Gastrocnemius medialis (tissue), 4 donors: ENCODE data around the gene LPIN1.
A peak's percentile ranks its signal among the peaks of the same experiment; 100 is the strongest.

Experiments used
- CTCF ChIP-seq, 5 experiments: fragments of 450-650 bp in 3 of 5; fragments of 200-600 bp in 2 of 5; sonication (generic) in 2 of 5; IDR thresholded peaks in 4 of 5; conservative IDR thresholded peaks in 1 of 5; 1 replicate in 4 of 5; 2 replicates in 1 of 5; pipeline ENCODE4 v1.5.1; 2016 to 2019; ENCODE audit warnings: antibody characterized with exemption in 5 of 5, mild to moderate bottlenecking in 3 of 5, moderate library complexity in 3 of 5
- POLR2A ChIP-seq, 2 donors: fragments of 450-650 bp; IDR thresholded peaks; one replicate each; pipeline ENCODE4 v1.6.1; 2017; ENCODE audit warnings: antibody characterized with exemption in 2 of 2, mild to moderate bottlenecking in 2 of 2, moderate library complexity in 2 of 2

GRCh38 chr2:11743846-11744553 lies 2.4 kb upstream of the LPIN1 start:
- peak; percentile 55 to 62 for TF ChIP-seq POLR2A (IDR thresholded peaks at IDR 0.05)
- TF ChIP-seq CTCF (IDR thresholded peaks at IDR 0.05 in 4 of 5, conservative IDR thresholded peaks at IDR 0.05 in 1 of 5): no peak
